Measurements from ENCODE around the gene IFI44L. TPM values are rescaled to one million over a fixed set of nuclear protein-coding genes. Genes with fewer than 3 reads are reported as not detected.

IFI44L gene
- total RNA-seq: 0.88 TPM

DNA sequence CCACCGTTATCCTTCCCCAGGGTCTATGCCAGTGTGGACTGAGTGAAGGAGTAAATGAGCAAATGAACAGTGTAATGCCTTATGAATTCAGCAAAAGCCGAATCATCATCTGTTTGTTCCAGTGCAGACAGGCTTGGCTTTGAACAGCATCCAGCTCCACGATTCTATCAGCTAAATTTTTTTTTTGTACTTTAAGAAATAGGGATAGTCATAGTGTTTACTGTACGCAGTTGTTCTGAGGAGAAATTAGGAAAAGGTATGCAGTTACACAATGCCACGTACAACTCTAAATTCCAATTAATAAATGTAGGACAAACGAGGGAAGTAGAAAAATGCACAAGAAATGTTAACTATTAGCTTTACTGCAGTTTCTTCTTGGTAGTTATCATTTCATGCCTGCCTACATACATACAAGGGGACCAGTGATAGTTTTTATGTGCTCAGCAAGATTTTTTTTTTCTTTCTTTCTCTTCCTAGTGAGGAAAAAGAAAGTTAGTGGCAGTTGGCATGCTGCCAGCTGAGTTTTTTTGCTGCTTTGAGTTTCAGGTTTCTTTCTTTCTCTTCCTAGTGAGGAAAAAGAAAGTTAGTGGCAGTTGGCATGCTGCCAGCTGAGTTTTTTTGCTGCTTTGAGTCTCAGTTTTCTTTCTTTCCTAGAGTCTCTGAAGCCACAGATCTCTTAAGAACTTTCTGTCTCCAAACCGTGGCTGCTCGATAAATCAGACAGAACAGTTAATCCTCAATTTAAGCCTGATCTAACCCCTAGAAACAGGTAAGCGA lies at the start of gene IFI44L:
IFI44L (plus strand) TSS at position 646 of the 777 bp plus-strand sequence. CDS start 7,468 bp downstream, outside the sequence.
- ATAC-seq: no peak

DNA sequence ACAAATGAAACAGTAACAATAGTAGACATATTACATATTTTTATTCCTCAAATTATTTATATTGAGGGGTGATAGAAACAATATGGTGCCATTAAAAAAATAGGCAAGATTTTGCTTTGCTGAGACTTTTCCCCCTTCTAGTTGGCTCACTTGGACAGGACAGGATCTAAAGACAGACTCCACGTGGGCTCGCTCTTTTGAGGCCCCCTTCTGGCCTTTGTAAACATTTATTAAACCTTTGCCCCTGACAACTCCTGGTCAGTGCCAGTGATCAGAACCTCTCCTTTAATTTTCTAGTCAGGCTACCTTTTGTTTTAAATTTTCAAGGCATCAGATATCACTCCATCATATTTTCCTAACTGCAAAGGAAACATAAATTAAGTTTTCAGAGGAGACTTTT lies 49.7 kb upstream of the IFI44L start:
- ATAC-seq: no peak

DNA sequence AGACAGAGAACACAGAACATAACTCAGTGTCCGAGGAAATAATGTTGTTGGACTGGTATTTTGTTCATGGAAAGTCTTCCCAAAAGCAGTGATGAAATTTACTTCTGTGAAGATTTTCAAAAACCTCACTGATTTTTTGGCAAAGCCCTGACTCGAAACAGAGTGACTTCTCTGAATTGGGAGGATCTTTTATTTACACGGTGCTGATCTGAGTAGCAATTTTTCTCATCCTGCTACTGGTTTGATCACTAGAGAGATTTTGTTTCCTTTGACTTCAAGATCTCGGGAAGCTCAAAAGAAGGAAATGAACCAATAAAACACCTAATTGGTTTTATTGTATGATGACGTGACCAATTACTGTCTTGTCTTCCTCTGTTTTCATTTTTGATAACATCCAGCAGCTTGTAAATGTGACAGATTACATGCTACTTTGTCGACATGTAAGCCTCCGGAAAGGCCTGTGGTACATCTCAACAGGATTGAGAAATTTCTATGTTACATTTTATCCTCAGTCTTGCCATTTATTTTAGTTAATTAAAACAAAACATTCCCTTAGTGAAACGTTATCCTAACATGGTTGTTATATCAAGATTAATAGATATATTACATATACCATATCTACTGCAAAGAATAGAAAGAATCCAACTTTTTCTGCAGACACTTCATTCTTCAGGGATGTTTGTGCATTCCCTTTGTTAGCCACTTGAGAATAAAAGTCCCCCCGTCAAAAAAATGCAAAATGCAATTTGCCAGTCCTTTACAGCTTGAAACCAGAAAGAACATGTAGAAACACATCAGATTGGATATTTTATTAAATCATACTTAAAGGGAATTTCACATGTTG lies 42.8 kb upstream of the IFI44L start:
- ATAC-seq: no peak

DNA sequence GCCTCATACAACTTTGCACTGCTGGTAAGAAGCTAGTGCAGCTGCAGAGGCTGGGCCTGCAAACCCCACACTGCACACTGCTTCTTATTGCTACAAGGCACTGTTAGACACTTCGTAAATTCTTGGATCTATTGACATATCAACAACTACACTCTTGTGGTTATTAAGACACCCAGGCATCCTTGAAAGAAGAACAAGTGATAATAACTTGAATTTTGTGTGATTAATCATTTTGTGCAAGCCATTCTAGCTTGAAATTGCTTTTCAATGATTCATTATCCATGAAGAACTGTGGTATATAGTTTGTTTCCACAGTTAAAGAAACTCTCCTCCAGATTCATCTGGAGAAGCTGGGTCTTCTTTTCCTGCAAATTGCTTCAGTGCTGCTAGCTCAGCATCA lies 33.7 kb upstream of the IFI44L start:
- no peak for ATAC-seq

GRCh38 chr1:78587211-78587610 lies 33.0 kb upstream of the IFI44L start:
- ATAC-seq: no peak

DNA sequence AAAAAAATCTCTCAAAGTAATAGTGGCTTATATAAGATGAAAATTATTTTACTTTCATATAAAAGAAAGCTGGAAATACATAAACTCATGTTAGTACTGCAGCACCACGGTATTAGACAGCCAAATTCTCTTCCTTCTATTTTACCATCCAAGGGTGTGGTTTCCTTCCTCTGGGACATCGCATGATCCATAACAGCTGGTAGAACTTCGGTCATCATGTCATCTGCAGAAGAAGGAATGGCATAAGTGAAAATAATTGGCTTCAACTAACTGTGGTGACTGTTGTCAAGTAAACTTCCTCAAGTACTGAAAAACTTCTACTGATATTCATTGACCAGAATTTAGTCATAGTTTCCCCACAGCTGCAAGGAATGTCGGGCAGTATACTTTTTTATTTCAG lies 28.3 kb upstream of the IFI44L start:
- no peak for ATAC-seq

- no peak for ATAC-seq
These were observed 21.0 kb upstream of the IFI44L start for GRCh38 chr1:78599294-78599693.

- ATAC-seq: no peak
These were observed 19.2 kb upstream of the IFI44L start for GRCh38 chr1:78601068-78601467.

GRCh38 chr1:78603206-78603605 lies 17.0 kb upstream of the IFI44L start:
- no peak for ATAC-seq

GRCh38 chr1:78604643-78605042 lies 15.6 kb upstream of the IFI44L start:
- ATAC-seq: no peak

DNA sequence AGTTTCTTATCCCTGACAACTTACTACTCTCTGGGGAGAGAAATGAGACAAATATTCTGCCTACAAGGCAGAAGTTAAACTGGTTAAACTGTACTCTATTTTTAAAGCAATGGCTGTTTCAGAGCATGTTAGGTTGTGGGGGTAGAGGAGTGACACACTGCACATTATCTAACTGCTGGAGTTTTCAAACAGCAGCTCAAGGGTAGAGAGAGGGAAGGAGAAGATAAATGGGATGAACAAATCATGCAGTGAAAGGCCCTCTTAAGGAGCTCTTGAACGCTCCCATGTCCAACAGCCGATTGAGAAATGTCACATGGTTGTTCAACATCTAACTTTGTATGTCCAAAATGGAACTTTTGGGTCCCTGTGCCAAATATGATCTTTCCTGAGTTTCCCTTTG lies 14.0 kb upstream of the IFI44L start:
- no peak for ATAC-seq

GRCh38 chr1:78607334-78607927 lies 12.8 kb upstream of the IFI44L start:
- no peak for ATAC-seq

DNA sequence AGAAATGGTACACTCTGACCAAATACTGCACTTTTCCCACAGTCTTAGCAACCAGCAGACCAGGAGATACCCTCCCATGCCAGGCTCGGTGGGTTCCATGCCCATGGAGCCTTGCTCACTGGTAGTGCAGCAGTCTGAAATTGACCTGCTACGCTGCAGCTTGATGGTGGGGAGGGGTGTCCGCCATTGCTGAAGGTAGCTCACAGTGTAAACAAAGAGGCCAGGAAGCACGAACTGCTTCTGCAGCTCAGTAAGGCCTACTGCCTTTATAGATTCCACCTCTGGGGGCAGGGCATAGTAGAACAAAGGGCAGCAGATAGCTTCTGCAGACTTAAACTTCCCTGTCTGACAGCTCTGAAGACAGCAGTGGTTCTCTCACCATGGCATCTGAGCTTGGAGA lies 12.3 kb upstream of the IFI44L start:
- ATAC-seq: no peak

- ATAC-seq: peak; percentile 73
These were observed 2.6 kb upstream of the IFI44L start for GRCh38 chr1:78617615-78618026.

GRCh38 chr1:78619032-78619431 lies 1.2 kb upstream of the IFI44L start:
- ATAC-seq: no peak

- no peak for ATAC-seq
These were observed 824 bp upstream of the IFI44L start for GRCh38 chr1:78619446-78619802.

DNA sequence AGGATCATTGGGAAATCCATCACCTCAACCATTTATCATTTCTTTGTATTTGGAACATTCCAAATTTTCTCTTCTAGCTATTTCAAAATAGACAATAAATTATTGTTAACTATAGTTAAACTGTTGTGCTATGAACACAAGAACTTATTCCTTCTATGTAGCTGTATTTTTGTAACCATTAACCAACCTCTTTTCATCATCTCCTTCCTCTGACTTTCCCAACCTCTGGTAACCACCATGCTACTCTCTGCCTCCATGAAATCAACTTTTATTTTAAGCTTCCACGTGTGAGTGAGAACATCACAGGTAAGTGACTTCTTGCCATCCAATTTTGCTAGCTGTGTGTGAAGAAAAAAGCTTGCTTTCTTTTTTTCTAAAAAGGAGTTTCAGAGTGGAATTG lies 418 bp downstream of the IFI44L start:
- no peak for ATAC-seq

GRCh38 chr1:78622548-78622947 lies 2.3 kb downstream of the IFI44L start:
- ATAC-seq: no peak

DNA sequence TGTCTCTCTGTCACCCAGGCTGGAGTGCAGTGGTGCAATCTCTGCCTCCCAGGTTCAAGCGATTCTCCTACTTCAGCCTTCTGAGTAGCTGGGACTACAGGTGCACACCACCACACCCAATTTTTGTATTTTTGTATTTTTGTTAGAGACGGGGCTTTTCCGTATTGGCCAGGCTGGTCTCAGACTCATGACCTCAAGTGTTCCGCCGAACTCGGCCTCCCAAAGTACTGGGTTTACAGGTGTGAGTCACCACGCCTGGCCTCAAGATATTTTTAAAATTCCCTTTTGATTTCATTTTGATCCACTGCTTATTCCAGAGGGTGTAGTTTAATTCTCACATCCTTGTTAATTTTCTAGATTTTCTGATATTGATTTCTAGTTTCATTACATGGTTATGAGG lies 3.8 kb downstream of the IFI44L start:
- no peak for ATAC-seq

DNA sequence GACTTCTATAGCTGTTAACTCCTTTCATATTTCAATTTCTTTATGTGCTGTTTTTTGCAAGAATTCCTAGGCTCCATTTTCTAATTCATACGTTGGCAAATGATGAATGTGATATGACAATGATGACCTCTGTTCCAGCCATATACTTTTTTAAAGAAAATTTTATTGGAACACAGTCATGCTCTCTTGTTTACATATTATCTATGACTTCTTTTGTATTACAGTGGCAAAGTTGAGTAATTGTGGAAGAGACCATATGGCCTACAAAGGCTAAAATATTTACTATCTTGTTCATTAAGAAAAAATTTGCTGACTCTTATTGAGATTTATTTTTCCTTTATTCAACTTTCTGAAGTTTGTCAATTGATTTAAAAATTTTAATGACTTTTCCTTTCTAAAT lies 7.1 kb downstream of the IFI44L start:
- no peak for ATAC-seq

GRCh38 chr1:78630600-78630999 lies 10.4 kb downstream of the IFI44L start:
- no peak for ATAC-seq

- no peak for ATAC-seq
These were observed 13.0 kb downstream of the IFI44L start for GRCh38 chr1:78633209-78633608.

- no peak for ATAC-seq
These were observed 20.2 kb downstream of the IFI44L start for GRCh38 chr1:78640462-78640861.

- no peak for ATAC-seq
These were observed 21.3 kb downstream of the IFI44L start for GRCh38 chr1:78641558-78641957.

Measured in esophagus mucosa (tissue), 1 donor.